GM13977 (cell line): Measurements from ENCODE around the gene FOXF2.
A peak's percentile ranks its signal among the peaks of the same experiment; 100 is the strongest.

Experiments used
- DNase-seq: peaks from one replicate; pipeline ENCODE4 v3.0.0; 2012; ENCODE audit warnings: low spot score
- CTCF ChIP-seq: IDR thresholded peaks from 2 replicates; pipeline ENCODE4 v1.5.1; 2012; ENCODE audit warnings: mild to moderate bottlenecking, control low read depth; ENCODE audit not compliant: insufficient read depth; ENCODE audit errors: extremely low read depth, missing control alignments
- in situ Hi-C: fragments of 300-500 bp; cut with MboI; formaldehyde crosslinking; loops from one replicate; pipeline ENCODE4 v1.12.0; 2022; ENCODE audit warnings: low sequenced_read_pairs, low pct_unique_long_range_greater_than_20kb, mixed read lengths, inconsistent platforms; ENCODE audit not compliant: unreplicated experiment

Gene FOXF2

DNA sequence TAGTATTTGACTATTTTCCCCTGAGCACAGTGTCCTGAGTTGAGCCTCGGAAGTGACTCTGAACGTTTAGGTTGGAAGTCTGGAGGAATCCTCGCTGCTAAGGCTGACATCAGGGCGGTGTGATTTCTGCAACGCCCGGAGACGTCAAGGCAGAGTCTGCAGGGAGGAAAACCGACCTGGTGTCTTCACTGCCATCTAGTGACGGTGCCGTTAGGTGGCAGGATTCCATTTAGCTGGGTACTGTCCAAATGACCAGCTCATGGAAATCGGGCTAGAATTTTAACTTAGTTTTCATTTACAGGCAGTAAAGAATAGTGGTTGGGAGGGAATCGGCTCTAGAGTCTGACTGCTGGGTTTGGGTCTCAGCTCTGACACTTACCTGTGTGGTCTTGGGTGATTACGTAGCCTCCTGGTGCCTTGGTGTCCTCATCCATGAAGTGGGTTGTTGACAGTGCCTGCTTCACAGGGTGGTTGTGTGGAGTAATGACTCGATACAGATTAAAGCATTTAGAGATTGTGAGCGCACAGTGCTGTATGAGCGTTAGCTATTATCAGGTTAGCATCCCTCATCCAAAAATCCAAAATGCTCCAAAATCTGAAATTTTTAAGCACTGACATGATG is 35.0 kb downstream of the FOXF2 start:
- DNase-seq: peak; percentile 77
- in situ Hi-C loops: no loop called here
- peak; percentile 81 for TF ChIP-seq CTCF

GRCh38 chr6:1426416-1426815 is 37.0 kb downstream of the FOXF2 start:
- TF ChIP-seq CTCF: no peak
- DNase-seq: no peak
- in situ Hi-C loops: no loop called here

DNA sequence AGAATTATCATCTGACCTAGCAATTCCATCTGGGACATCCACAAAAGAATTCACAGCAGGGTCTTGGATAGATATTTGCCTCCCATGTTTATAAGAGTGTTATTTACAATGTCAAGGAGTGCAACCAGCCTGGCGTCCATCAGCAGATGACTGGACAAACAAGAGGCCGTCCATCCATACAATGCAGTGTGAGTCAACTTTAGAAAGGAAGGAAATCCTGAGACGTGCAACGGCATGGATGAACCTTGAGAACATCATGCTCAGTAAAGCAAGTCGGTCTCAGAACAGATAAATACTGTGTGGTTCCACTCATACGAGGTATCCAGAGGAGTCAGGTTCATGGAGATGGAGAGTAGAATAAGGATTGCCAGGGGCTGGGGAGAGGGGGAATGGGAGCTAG is 46.4 kb downstream of the FOXF2 start:
- no peak for TF ChIP-seq CTCF
- DNase-seq: no peak
- in situ Hi-C loops: no loop called here

- DNase-seq: peak; percentile 86
- in situ Hi-C loops: no loop called here
- peak; percentile 68 for TF ChIP-seq CTCF
These were observed 47.2 kb downstream of the FOXF2 start for GRCh38 chr6:1436334-1437306.

GRCh38 chr6:1437553-1438406 is 48.4 kb downstream of the FOXF2 start:
- TF ChIP-seq CTCF: no peak
- DNase-seq: no peak
- in situ Hi-C loops: no loop called here

- DNase-seq: no peak
- no peak for TF ChIP-seq CTCF
- in situ Hi-C loops: no loop called here
These were observed 49.1 kb downstream of the FOXF2 start for GRCh38 chr6:1438471-1438881.
